Gastrocnemius medialis (tissue), 4 donors: ENCODE data around the gene TDRD7. TPM values are rescaled to one million over a fixed set of nuclear protein-coding genes. Genes with fewer than 3 reads are reported as not detected.

Experiments used
- ATAC-seq, 2 donors: fragments of 150-250 bp; one replicate each; pipeline ENCODE4 v1.9.1; 2016
- DNase-seq, 2 donors: peaks; one replicate each; pipeline ENCODE4 v3.0.0-alpha.2; 2019
- H3K27ac ChIP-seq, 4 donors: fragments of 200-600 bp; sonication (generic); 1 replicate in 1 of 4; 2 replicates in 3 of 4; pipeline ENCODE4 v1.5.1; 2016 to 2018; ENCODE audit warnings: mild to moderate bottlenecking in 2 of 4, moderate library complexity in 1 of 4
- H3K27me3 ChIP-seq, 3 donors: fragments of 200-600 bp; sonication (generic) in 2 of 3; 1 replicate in 1 of 3; 2 replicates in 2 of 3; pipeline versions ENCODE4 v1.5.1 to v1.6.0; 2016 to 2019; ENCODE audit warnings: mild to moderate bottlenecking in 1 of 3, moderate library complexity in 1 of 3
- H3K36me3 ChIP-seq, 2 donors: fragments of 200-600 bp; sonication (generic) in 1 of 2; one replicate each; pipeline ENCODE4 v1.5.1; 2017 to 2018
- H3K4me1 ChIP-seq, 2 donors: fragments of 200-600 bp; sonication (generic) in 1 of 2; one replicate each; pipeline ENCODE4 v1.5.1; 2016 to 2017; ENCODE audit warnings: mild to moderate bottlenecking in 2 of 2
- H3K4me3 ChIP-seq, 4 donors: fragments of 200-600 bp; sonication (generic) in 3 of 4; 1 replicate in 1 of 4; 2 replicates in 3 of 4; pipeline ENCODE4 v1.5.1; 2016 to 2019; ENCODE audit warnings: mild to moderate bottlenecking in 2 of 4
- H3K9me3 ChIP-seq, 3 donors: fragments of 200-600 bp; sonication (generic) in 2 of 3; 1 replicate in 1 of 3; 2 replicates in 2 of 3; pipeline ENCODE4 v1.5.1; 2016 to 2019
- CTCF ChIP-seq, 5 experiments: fragments of 450-650 bp in 3 of 5; fragments of 200-600 bp in 2 of 5; sonication (generic) in 2 of 5; IDR thresholded peaks in 4 of 5; conservative IDR thresholded peaks in 1 of 5; 1 replicate in 4 of 5; 2 replicates in 1 of 5; pipeline ENCODE4 v1.5.1; 2016 to 2019; ENCODE audit warnings: antibody characterized with exemption in 5 of 5, mild to moderate bottlenecking in 3 of 5, moderate library complexity in 3 of 5
- POLR2A ChIP-seq, 2 donors: fragments of 450-650 bp; IDR thresholded peaks; one replicate each; pipeline ENCODE4 v1.6.1; 2017; ENCODE audit warnings: antibody characterized with exemption in 2 of 2, mild to moderate bottlenecking in 2 of 2, moderate library complexity in 2 of 2
- in situ Hi-C, 4 donors: fragments of 200-750 bp; cut with MboI; loops; one replicate each; pipeline versions ENCODE4 v1.15.0 to v1.8.0; 2017; ENCODE audit warnings: low sequenced_read_pairs in 4 of 4
- intact Hi-C: fragments of 100-400 bp; cut with DNase I; formaldehyde crosslinking; loops from one replicate; pipeline ENCODE4 v1.15.1; 2023; ENCODE audit warnings: low total_unique reads
- total RNA-seq, 4 donors: library from RNA; depleted of rRNA; stranded (reverse); fragments of >200 nt; gene quantifications; one replicate each; pipeline versions ENCODE4 v1.1.0 to v1.2.3, GENCODE V29; 2016

Gene TDRD7
- total RNA-seq, 4 donors from 2014 or later = 2.9 to 5.7 (median 3.5) TPM

DNA sequence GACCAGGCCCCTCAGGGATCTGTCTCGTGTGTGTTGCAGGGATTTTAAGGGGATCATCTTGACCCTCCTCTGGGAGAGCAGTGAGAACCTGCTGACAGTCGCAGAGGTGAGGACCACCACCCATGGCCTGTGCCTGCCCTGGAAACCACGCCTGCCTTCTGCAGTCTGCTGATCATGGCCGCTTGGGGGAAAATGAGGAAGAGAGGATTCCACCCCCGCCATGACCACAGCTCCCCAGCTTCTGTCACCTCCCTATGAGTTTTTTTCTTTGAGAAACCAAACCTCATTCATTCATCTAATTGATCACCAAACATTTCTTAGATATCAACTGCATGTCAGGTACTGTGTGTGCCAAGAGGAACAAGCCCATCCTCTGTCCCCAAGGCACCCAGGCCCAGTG lies 46.3 kb upstream of the TDRD7 start:
- Histone ChIP-seq H3K4me1 (no peaks in the 10 kb centered on the region), H3K27ac (no peak overlapping the region), H3K9me3 (no peaks in the 10 kb centered on the region), H3K27me3 (no peaks in the 10 kb centered on the region), H3K4me3 (no peak overlapping the region), H3K36me3 (no peaks in the 10 kb centered on the region)
- ATAC-seq = no peak
- TF ChIP-seq POLR2A (IDR thresholded peaks at IDR 0.05) (no peak), CTCF (IDR thresholded peaks at IDR 0.05 in 4 of 5, conservative IDR thresholded peaks at IDR 0.05 in 1 of 5) (no peak)
- no peak for DNase-seq
- in situ Hi-C loops (no loop called here), intact Hi-C loops (no loop called here)

GRCh38 chr9:97366476-97366875 lies 45.4 kb upstream of the TDRD7 start:
- no peaks in the 10 kb centered on the region for H3K27me3 ChIP-seq
- TF ChIP-seq POLR2A (IDR thresholded peaks at IDR 0.05) (no peak), CTCF (IDR thresholded peaks at IDR 0.05 in 4 of 5, conservative IDR thresholded peaks at IDR 0.05 in 1 of 5) (no peak)
- no peak overlapping the region for H3K27ac ChIP-seq
- no peaks in the 10 kb centered on the region for H3K4me1 ChIP-seq
- in situ Hi-C loops = no loop called here
- H3K9me3 ChIP-seq = no peaks in the 10 kb centered on the region
- intact Hi-C loops = no loop called here
- DNase-seq = no peak
- no peak for ATAC-seq
- no peaks in the 10 kb centered on the region for H3K36me3 ChIP-seq
- H3K4me3 ChIP-seq = no peak overlapping the region

DNA sequence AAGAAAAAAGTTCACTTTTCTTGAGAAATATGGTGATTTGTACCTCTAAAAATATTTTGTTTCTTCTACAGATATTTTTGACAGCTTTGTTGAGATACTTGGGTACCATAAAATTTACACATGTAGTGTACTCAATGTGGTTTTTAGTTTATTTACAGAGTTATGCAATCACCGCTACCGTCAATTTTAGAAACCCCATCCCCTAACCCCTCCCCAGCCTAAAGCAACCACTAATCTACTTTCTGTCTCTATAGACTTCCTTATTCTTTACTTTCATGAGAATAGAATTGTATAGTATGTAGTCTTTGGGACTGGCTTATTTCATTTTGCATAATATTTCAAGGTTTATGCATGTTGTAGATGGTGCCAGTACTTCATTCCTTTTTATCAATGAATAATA lies 45.0 kb upstream of the TDRD7 start:
- no peak for TF ChIP-seq CTCF (IDR thresholded peaks at IDR 0.05 in 4 of 5, conservative IDR thresholded peaks at IDR 0.05 in 1 of 5)
- no peak for TF ChIP-seq POLR2A (IDR thresholded peaks at IDR 0.05)
- H3K4me3 ChIP-seq = no peak overlapping the region
- H3K27me3 ChIP-seq = no peaks in the 10 kb centered on the region
- no peak overlapping the region for H3K27ac ChIP-seq
- no peak for DNase-seq
- no peaks in the 10 kb centered on the region for H3K9me3 ChIP-seq
- intact Hi-C loops (no loop called here), in situ Hi-C loops (no loop called here)
- no peaks in the 10 kb centered on the region for H3K36me3 ChIP-seq
- H3K4me1 ChIP-seq = no peaks in the 10 kb centered on the region
- ATAC-seq = no peak

- H3K27ac ChIP-seq = no peak overlapping the region
- ATAC-seq (no peak), DNase-seq (no peak)
- in situ Hi-C loops (no loop called here), intact Hi-C loops (no loop called here)
- H3K36me3 ChIP-seq = no peaks in the 10 kb centered on the region
- no peak overlapping the region for H3K4me3 ChIP-seq
- no peaks in the 10 kb centered on the region for H3K27me3 ChIP-seq
- no peaks in the 10 kb centered on the region for H3K4me1 ChIP-seq
- H3K9me3 ChIP-seq = no peaks in the 10 kb centered on the region
- TF ChIP-seq CTCF (IDR thresholded peaks at IDR 0.05 in 4 of 5, conservative IDR thresholded peaks at IDR 0.05 in 1 of 5) = no peak
- no peak for TF ChIP-seq POLR2A (IDR thresholded peaks at IDR 0.05)
Measured at GRCh38 chr9:97367729-97368128, 44.2 kb upstream of the TDRD7 start.

DNA sequence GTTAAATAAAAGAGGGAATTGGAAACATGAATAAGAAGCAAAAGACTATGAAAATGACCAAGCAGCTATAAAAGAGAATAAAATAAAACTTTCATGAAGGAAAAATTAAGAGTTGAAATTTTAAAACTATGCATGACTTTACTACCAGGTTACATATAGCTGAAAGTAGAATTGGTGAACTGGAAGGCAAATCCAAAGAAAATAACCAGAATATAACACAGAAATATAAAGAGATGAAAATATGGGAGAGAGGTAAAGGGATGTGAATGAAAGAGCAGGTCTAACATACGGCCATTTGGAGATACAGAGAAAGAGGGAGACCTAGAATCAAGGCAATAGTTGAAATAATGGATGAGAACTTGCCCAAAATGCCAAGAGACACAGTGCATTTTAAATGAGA lies 42.9 kb upstream of the TDRD7 start:
- ATAC-seq = no peak
- H3K36me3 ChIP-seq = no peaks in the 10 kb centered on the region
- no peak for TF ChIP-seq CTCF (IDR thresholded peaks at IDR 0.05 in 4 of 5, conservative IDR thresholded peaks at IDR 0.05 in 1 of 5)
- no peak for TF ChIP-seq POLR2A (IDR thresholded peaks at IDR 0.05)

More for the DNA sequence above, 42.9 kb upstream of the TDRD7 start:
- Histone ChIP-seq H3K9me3 (no peaks in the 10 kb centered on the region), H3K27me3 (no peaks in the 10 kb centered on the region), H3K4me1 (no peaks in the 10 kb centered on the region), H3K27ac (no peak overlapping the region), H3K4me3 (no peak overlapping the region)
- DNase-seq = no peak
- intact Hi-C loops (no loop called here), in situ Hi-C loops (no loop called here)
